Measurements from ENCODE around the gene IL1B. TPM values are rescaled to one million over a fixed set of nuclear protein-coding genes. Genes with fewer than 3 reads are reported as not detected.
"Not testable (repeated sequence)": the region's sequence is repeated elsewhere in the genome, so short reads cannot be mapped to it uniquely, and the experiment has no call there.

Gene IL1B
- total and polyA plus RNA-seq, 2 donors (not counting 1 experiment from before 2014, with no cell fraction given): 0.20 to 13.1 TPM

GRCh38 chr2:112834396-112835037 lies 2.1 kb downstream of the IL1B start:
- Histone ChIP-seq H3K4me3 (ENCODE audit: control extremely low read depth in 1 of 5, extremely low read depth in 1 of 5, insufficient read depth in 1 of 5, low read depth in 2 of 5, low read length in 4 of 5) (peak overlapping the region in 1 of 5 experiments; percentile 76), H3K27me3 (replicated peaks in 1 of 4; ENCODE audit: control extremely low read depth in 1 of 4, control insufficient read depth in 3 of 4, insufficient read depth in 4 of 4, low read length in 3 of 4) (no peaks in the 10 kb centered on the region), H3K4me2 (replicated peaks; ENCODE audit: low read depth, low read length, poor library complexity, severe bottlenecking) (no peak overlapping the region), H4K20me1 (ENCODE audit: control insufficient read depth, insufficient read depth, low read length, poor library complexity, severe bottlenecking) (no peaks in the 10 kb centered on the region), H3K4me1 (ENCODE audit: control insufficient read depth in 2 of 2, insufficient read depth in 2 of 2, low read length in 2 of 2) (peaks cover 35 to 42% of the 10 kb centered on the region in 2 donors), H3K27ac (ENCODE audit: low read length in 2 of 2) (no peak overlapping the region), H3K9me3 (ENCODE audit: control extremely low read depth in 1 of 3, control insufficient read depth in 2 of 3, insufficient read depth in 1 of 3, low read length in 2 of 3) (no peaks in the 10 kb centered on the region), H2AFZ (ENCODE audit: insufficient read depth, low read depth, low read length, poor library complexity, severe bottlenecking) (no peak overlapping the region), H3K9ac (ENCODE audit: low read length) (no peak overlapping the region), H3K79me2 (ENCODE audit: control insufficient read depth, insufficient read depth, low read length) (no peaks in the 10 kb centered on the region), H3K36me3 (replicated peaks in 1 of 2; ENCODE audit: control extremely low read depth in 1 of 2, control insufficient read depth in 1 of 2, extremely low read depth in 1 of 2, insufficient read depth in 2 of 2, low read length in 1 of 2) (no peaks in the 10 kb centered on the region)
- Mint-ChIP-seq H3K9me3 (ENCODE audit: insufficient read depth) (no peaks in the 10 kb centered on the region), H3K27ac (no peak overlapping the region), H3K4me1 (peaks cover 36% of the 10 kb centered on the region), H3K4me3 (no peak overlapping the region), H3K27me3 (no peaks in the 10 kb centered on the region)
- DNase-seq: no peak
- no peak for ATAC-seq (ENCODE audit: low read depth)
- TF ChIP-seq EZH2 (IDR thresholded peaks at IDR 0.05; ENCODE audit: borderline replicate concordance, insufficient read depth, low read depth, low read length, poor library complexity, severe bottlenecking): no peak
- TF ChIP-seq CTCF (IDR thresholded peaks at IDR 0.05): no peak
- intact Hi-C loops (cut with micrococcal nuclease): no loop called here
- ChIA-PET POLR2A (no interaction called here), CTCF (interaction anchor here (0.7 to 1.8 kb wide), 2 partner anchors 51 to 85 kb away, joined by 3 to 5 read pairs; no protein-coding TSS in a partner anchor)
- WGBS (ENCODE audit: insufficient coverage): no CpG with 5 or more reads among the region's 1 CpG

DNA sequence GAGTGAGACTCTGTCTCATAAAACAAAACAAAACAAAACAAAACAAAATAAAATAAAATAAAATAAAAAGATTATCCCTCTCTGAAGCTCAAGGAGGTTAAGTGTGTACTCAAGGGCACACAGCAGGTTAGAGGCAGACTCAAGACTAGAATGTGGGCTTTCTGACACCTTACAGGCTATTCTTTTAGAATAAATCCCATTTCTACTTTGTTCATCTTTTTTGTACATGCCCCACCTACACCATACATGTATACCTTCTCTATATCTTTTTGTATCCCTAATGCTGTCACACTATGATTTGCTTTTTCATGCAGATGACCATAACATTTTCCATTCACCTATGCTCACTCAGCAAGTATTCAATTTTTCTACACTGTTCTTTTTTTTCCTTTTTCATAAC lies 2.6 kb downstream of the IL1B start:
- Histone ChIP-seq H2AFZ (ENCODE audit: insufficient read depth, low read depth, low read length, poor library complexity, severe bottlenecking) (no peak overlapping the region), H3K4me3 (ENCODE audit: control extremely low read depth in 1 of 5, extremely low read depth in 1 of 5, insufficient read depth in 1 of 5, low read depth in 2 of 5, low read length in 4 of 5) (peak overlapping the region in 1 of 5 experiments; percentile 76), H3K4me2 (replicated peaks; ENCODE audit: low read depth, low read length, poor library complexity, severe bottlenecking) (no peak overlapping the region), H3K9ac (ENCODE audit: low read length) (no peak overlapping the region), H3K9me3 (ENCODE audit: control extremely low read depth in 1 of 3, control insufficient read depth in 2 of 3, insufficient read depth in 1 of 3, low read length in 2 of 3) (no peaks in the 10 kb centered on the region), H3K4me1 (ENCODE audit: control insufficient read depth in 2 of 2, insufficient read depth in 2 of 2, low read length in 2 of 2) (peaks cover 29 to 37% of the 10 kb centered on the region in 2 donors), H3K36me3 (replicated peaks in 1 of 2; ENCODE audit: control extremely low read depth in 1 of 2, control insufficient read depth in 1 of 2, extremely low read depth in 1 of 2, insufficient read depth in 2 of 2, low read length in 1 of 2) (no peaks in the 10 kb centered on the region), H4K20me1 (ENCODE audit: control insufficient read depth, insufficient read depth, low read length, poor library complexity, severe bottlenecking) (no peaks in the 10 kb centered on the region), H3K27ac (ENCODE audit: low read length in 2 of 2) (no peak overlapping the region), H3K27me3 (replicated peaks in 1 of 4; ENCODE audit: control extremely low read depth in 1 of 4, control insufficient read depth in 3 of 4, insufficient read depth in 4 of 4, low read length in 3 of 4) (no peaks in the 10 kb centered on the region), H3K79me2 (ENCODE audit: control insufficient read depth, insufficient read depth, low read length) (no peaks in the 10 kb centered on the region)
- Mint-ChIP-seq H3K4me1 (peaks cover 31% of the 10 kb centered on the region), H3K9me3 (ENCODE audit: insufficient read depth) (no peaks in the 10 kb centered on the region), H3K27me3 (peaks cover 3% of the 10 kb centered on the region), H3K4me3 (no peak overlapping the region), H3K27ac (no peak overlapping the region)
- no peak for DNase-seq
- TF ChIP-seq CTCF (IDR thresholded peaks at IDR 0.05) (no peak), EZH2 (IDR thresholded peaks at IDR 0.05; ENCODE audit: borderline replicate concordance, insufficient read depth, low read depth, low read length, poor library complexity, severe bottlenecking) (no peak)
- intact Hi-C loops (cut with micrococcal nuclease): no loop called here
- ChIA-PET POLR2A (no interaction called here), CTCF (interaction anchor here (0.7 kb wide), 1 partner anchor 57 kb away, joined by 4 read pairs; no protein-coding TSS in a partner anchor)
- ATAC-seq (ENCODE audit: low read depth): no peak

GRCh38 chr2:112833639-112833931 lies 3.0 kb downstream of the IL1B start:
- peaks cover 26 to 34% of the 10 kb centered on the region in 2 donors for H3K4me1 ChIP-seq (ENCODE audit: control insufficient read depth in 2 of 2, insufficient read depth in 2 of 2, low read length in 2 of 2)
- H3K4me3 ChIP-seq (ENCODE audit: control extremely low read depth in 1 of 5, extremely low read depth in 1 of 5, insufficient read depth in 1 of 5, low read depth in 2 of 5, low read length in 4 of 5); H3K79me2 ChIP-seq (ENCODE audit: control insufficient read depth, insufficient read depth, low read length); H3K27me3 Mint-ChIP-seq; H3K9me3 Mint-ChIP-seq (ENCODE audit: insufficient read depth); H3K27ac ChIP-seq (ENCODE audit: low read length in 2 of 2); H3K36me3 ChIP-seq (replicated peaks in 1 of 2; ENCODE audit: control extremely low read depth in 1 of 2, control insufficient read depth in 1 of 2, extremely low read depth in 1 of 2, insufficient read depth in 2 of 2, low read length in 1 of 2); H3K27ac Mint-ChIP-seq; H3K27me3 ChIP-seq (replicated peaks in 1 of 4; ENCODE audit: control extremely low read depth in 1 of 4, control insufficient read depth in 3 of 4, insufficient read depth in 4 of 4, low read length in 3 of 4); H4K20me1 ChIP-seq (ENCODE audit: control insufficient read depth, insufficient read depth, low read length, poor library complexity, severe bottlenecking); H3K9me3 ChIP-seq (ENCODE audit: control extremely low read depth in 1 of 3, control insufficient read depth in 2 of 3, insufficient read depth in 1 of 3, low read length in 2 of 3); H2AFZ ChIP-seq (ENCODE audit: insufficient read depth, low read depth, low read length, poor library complexity, severe bottlenecking); DNase-seq; H3K9ac ChIP-seq (ENCODE audit: low read length); H3K4me2 ChIP-seq (replicated peaks; ENCODE audit: low read depth, low read length, poor library complexity, severe bottlenecking); ATAC-seq (ENCODE audit: low read depth); H3K4me3 Mint-ChIP-seq; intact Hi-C loops (cut with micrococcal nuclease); POLR2A ChIA-PET: not testable (repeated sequence)
- H3K4me1 Mint-ChIP-seq: peaks cover 28% of the 10 kb centered on the region
- 100% methylated on average over 1 of the region's 5 CpGs for WGBS (ENCODE audit: insufficient coverage)
- CTCF ChIA-PET: interaction anchor here (0.7 kb wide), 1 partner anchor 58 kb away, joined by 4 read pairs; no protein-coding TSS in a partner anchor
